NCI-H1105 (cell line): ENCODE measurements around the gene AMMECR1.
"Not testable (repeated sequence)": the region's sequence is repeated elsewhere in the genome, so short reads cannot be mapped to it uniquely, and the experiment has no call there.

Source experiments
- DNase-seq: peaks from one replicate; lab custom pipeline; 2025; lab: John Stamatoyannopoulos, UW

Gene AMMECR1

DNA sequence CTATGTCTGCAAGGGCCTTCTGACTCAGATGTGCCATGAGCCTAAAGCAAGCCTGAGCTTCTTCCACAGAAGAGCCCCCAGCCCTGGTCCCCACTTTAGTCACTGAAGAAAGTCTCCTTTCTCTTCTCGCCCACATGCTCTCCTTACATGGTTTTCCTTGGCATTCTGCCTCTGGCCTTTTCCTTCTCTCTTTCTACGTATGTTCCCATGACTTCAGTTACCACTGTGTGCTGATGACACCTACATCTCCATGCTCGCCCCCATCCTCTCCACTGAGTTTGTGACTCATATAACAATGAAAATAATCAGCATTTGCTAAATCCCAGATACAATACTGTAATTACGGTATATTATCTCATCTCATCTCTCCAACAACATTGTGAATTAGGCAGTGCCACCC lies 149.3 kb downstream of the AMMECR1 start:
- DNase-seq = no peak

GRCh38 chrX:110167952-110168451 lies 149.9 kb downstream of the AMMECR1 start:
- DNase-seq = no peak

DNA sequence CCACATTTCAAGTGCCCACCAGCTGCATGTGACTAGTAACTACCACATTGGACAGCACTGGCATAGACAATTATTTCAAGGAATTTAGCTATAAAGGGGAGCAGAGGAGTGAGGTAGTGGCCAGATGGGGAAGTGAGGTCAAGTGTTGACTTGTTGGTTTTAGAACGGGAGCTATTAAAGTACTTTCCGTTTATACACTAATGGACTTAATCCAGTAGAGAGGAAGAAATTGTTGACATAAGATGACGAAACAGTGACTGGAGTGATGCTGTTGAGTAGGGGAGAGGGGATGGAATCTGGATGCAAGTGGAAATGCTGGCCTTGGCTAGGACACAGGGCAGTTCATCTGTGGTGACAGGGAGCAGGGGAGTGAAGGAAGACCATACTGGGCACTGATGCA lies 154.4 kb downstream of the AMMECR1 start:
- no peak for DNase-seq

- DNase-seq = no peak
Measured at GRCh38 chrX:110162867-110163266, 155.0 kb downstream of the AMMECR1 start.

DNA sequence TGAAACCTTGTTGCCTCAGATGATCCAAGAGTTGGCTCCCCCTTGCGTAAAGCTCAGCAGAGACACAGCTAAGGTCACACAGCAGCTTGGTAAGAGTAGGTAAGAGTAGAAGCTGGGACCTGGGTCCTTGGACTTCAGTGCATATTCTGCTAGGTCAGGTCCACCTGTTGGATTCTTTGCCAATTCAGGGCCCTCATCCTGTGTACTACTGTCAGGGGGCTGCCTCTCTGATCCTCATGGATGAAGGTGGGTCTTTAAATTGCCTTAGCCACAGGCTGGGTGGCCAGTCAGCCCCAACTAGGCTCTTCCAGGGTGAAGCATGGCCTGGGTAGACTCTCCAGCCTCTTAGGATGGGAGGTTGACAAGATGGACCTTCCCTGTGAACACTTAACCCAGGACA lies 155.8 kb downstream of the AMMECR1 start:
- DNase-seq = no peak

DNA sequence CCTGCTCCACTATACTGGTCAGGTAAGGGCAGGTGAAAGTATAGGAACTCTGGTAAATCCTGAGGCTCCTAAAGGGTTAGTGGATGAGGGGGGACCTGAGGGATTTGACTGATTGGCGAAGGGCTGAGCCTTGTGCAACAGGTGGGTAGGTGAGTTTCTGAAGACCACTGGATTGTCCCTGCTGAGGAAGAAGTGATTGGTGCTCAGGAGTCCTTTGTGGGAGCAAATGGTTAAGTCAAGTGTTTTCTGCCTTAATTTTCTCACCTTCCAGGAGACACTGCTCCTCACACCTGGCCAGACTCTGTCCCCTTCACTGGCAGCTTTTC lies 156.6 kb downstream of the AMMECR1 start:
- no peak for DNase-seq

GRCh38 chrX:110159865-110160264 lies 158.0 kb downstream of the AMMECR1 start:
- DNase-seq = no peak

DNA sequence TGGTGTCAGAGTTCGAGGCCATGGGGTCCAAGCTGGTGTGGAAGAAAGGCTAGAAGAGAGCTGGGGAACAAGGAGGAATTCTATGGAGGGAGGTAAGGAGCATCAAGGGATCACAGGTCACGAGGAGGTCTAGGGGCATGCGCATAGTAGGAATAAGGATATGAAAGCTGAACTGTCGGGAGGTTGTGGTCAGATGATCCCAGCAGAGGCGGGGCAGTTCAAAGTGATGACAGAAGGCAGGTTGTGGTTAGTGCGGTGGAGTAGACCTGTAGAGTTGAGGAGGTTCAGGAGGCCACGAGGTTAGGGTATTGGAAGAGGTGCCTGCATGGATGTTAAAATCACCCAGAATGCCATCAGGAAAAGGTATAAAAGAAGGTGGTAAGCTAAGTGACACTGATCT lies 158.7 kb downstream of the AMMECR1 start:
- DNase-seq = no peak

DNA sequence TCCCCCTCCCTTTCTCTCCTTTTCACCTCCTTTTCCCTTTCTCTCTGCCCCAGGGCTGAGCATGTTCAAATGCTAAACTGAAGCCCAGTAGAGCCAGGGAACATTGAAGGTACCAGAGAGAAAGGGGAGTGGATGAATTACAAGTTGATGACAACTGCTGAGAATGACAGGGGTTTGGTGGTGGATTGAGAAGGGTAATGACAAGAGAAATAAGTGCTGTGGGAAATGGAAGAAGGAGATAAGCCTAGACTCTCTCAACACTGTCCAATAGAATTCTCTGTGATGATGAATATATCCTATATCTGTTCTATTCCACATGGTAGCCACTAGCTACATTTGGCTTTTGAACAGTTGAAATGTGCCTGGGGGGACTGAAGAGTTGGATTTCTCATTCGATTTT lies 160.4 kb downstream of the AMMECR1 start:
- no peak for DNase-seq

GRCh38 chrX:110156167-110156754 lies 161.6 kb downstream of the AMMECR1 start:
- no peak for DNase-seq

- DNase-seq = no peak
Measured at GRCh38 chrX:110155759-110156158, 162.1 kb downstream of the AMMECR1 start.

GRCh38 chrX:110154328-110154727 lies 163.6 kb downstream of the AMMECR1 start:
- not testable (repeated sequence) for DNase-seq

DNA sequence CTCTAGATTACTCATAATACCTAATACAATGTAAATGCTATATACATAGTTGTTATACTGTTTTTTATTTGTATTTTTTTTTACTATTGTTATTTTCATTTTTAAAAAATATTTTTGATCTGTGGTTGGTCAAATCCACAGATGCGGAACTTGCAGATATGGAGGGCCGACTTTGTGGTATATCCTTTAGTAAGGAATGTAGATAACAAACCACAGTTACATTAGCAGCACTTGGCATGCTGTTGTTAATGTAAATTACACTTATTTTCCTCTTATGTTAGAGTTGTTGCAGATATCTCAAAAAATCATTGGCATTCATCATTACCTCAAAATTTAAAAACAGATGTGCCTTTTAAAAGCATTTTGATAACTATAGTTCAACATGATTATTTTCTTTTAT lies 164.0 kb downstream of the AMMECR1 start:
- DNase-seq = no peak

GRCh38 chrX:110153244-110153643 lies 164.6 kb downstream of the AMMECR1 start:
- no peak for DNase-seq

DNA sequence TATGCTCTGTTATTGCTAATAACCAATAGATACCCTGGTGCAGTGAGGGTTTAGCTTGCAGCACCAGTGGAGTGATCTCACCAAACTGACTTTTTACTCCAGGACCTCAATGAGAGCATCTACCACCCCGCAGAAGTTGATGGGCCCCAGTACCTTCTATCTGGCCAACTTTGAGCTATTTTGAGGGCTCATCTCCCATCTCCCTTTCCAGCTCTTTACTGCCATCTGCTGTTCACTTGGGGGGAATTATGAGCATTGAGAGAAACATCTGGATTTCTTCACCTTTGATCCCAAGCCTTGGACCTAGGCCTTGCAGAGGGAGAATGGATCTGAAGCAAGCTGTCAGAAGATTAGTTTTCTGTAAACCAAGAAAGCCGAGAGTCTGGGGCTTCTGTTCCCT lies 171.4 kb downstream of the AMMECR1 start:
- no peak for DNase-seq

DNA sequence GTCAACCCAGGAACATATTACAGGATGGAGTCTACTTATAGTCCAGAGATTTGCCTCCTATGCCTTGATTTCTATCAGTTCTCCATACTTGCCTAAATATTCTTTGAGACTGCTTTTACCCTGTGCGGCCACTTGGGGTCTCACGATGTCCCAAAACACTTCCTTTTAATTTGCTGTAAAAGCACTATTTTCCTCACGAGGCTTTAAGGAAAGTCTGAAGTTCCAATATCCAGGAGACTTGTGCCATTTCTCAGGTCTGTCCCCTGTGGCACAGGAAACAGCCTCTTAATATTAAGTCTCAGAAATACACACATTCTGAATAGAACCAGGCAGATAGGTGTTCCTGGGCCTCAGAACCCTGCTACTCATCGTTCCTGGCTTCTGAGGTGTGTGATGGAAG lies 172.0 kb downstream of the AMMECR1 start:
- DNase-seq = no peak

DNA sequence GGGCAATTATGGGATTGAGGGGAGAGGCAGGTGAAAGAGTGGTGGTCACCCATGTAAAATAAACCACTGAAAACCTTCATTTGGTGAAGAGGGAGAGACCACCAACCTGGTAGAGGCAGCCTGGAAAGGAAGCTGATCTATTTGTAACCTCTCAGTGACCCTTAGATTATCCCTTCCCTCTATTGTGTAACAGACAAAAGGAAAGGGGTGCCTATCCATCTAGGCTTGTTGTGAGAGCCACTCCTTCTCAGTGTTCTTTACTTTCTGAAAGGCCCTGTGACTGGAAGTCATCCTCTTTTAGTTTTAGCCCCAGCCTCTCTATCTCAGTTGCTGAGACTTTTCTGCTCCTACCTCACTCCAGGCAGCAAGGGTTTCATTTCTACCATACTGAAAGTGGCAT lies 172.6 kb downstream of the AMMECR1 start:
- no peak for DNase-seq
